Activated T-cell treated with anti-CD3 and anti-CD28 coated beads, Interleukin-2, amount 50 U/mL, for 1 hour (primary cell): Measurements from ENCODE around the gene UBL4B.
"Not testable (repeated sequence)": the region's sequence is repeated elsewhere in the genome, so short reads cannot be mapped to it uniquely, and the experiment has no call there.

ENCODE experiments used
- DNase-seq: peaks from one replicate; pipeline ENCODE4 v3.0.0-alpha.2; 2020

The UBL4B gene

GRCh38 chr1:110112143-110112542, at the start of gene UBL4B:
TSS of gene UBL4B (plus strand) at chr1:110112443. CDS start at chr1:110112535, 92 bp downstream.
- DNase-seq: no peak

- no peak for DNase-seq
These were observed 49.6 kb upstream of the UBL4B start for GRCh38 chr1:110062612-110063011.

GRCh38 chr1:110063781-110064180, 48.5 kb upstream of the UBL4B start:
- no peak for DNase-seq

GRCh38 chr1:110064576-110065337, 47.5 kb upstream of the UBL4B start:
- no peak for DNase-seq

GRCh38 chr1:110065841-110066240, 46.4 kb upstream of the UBL4B start:
- DNase-seq: no peak

- DNase-seq: no peak
These were observed 44.8 kb upstream of the UBL4B start for GRCh38 chr1:110067479-110067892.

- peak; percentile 31 for DNase-seq
These were observed 44.2 kb upstream of the UBL4B start for GRCh38 chr1:110067893-110068645.

GRCh38 chr1:110068646-110069403, 43.4 kb upstream of the UBL4B start:
- DNase-seq: peak; percentile 47

GRCh38 chr1:110069404-110070281, 42.6 kb upstream of the UBL4B start:
- peak; percentile 34 for DNase-seq

GRCh38 chr1:110070282-110070669, 42.0 kb upstream of the UBL4B start:
- no peak for DNase-seq

GRCh38 chr1:110070671-110071242, 41.5 kb upstream of the UBL4B start, which contains the start of gene ALX3:
TSS of gene ALX3 (minus strand) at chr1:110070672. CDS start at chr1:110070612, 60 bp downstream.
- DNase-seq: no peak

GRCh38 chr1:110074166-110074565, 38.1 kb upstream of the UBL4B start:
- DNase-seq: no peak

- no peak for DNase-seq
These were observed 35.3 kb upstream of the UBL4B start for GRCh38 chr1:110076789-110077500.

- DNase-seq: not testable (repeated sequence)
These were observed 32.2 kb upstream of the UBL4B start for GRCh38 chr1:110079995-110080394.

GRCh38 chr1:110081061-110081460, 31.2 kb upstream of the UBL4B start:
- DNase-seq: no peak

- DNase-seq: no peak
These were observed 29.8 kb upstream of the UBL4B start for GRCh38 chr1:110082477-110082876.

- no peak for DNase-seq
These were observed 29.0 kb upstream of the UBL4B start for GRCh38 chr1:110083061-110083865.

- DNase-seq: no peak
These were observed 28.4 kb upstream of the UBL4B start for GRCh38 chr1:110083866-110084226.

- peak; percentile 44 for DNase-seq
These were observed 27.8 kb upstream of the UBL4B start for GRCh38 chr1:110084227-110085078.
